Spleen (tissue), 11 donors: Measurements from ENCODE around the gene ACVR1. TPM values are rescaled to one million over a fixed set of nuclear protein-coding genes. Genes with fewer than 3 reads are reported as not detected.
"Not testable (repeated sequence)": the region's sequence is repeated elsewhere in the genome, so short reads cannot be mapped to it uniquely, and the experiment has no call there.

Experiments
- DNase-seq: peaks from one replicate; pipeline ENCODE4 v3.0.0-alpha.2; 2020
- H3K27ac ChIP-seq, 8 donors: fragments of 200-600 bp; sonication (generic) in 7 of 8; 1 replicate in 4 of 8; 2 replicates in 4 of 8; pipeline versions ENCODE4 v1.5.0 to v1.8.0; 2016 to 2021; ENCODE audit warnings: inconsistent platforms in 4 of 8, mild to moderate bottlenecking in 4 of 8, moderate library complexity in 1 of 8
- H3K27me3 ChIP-seq, 7 donors: fragments of 200-600 bp; sonication (generic) in 6 of 7; replicated peaks in 1 of 7; 1 replicate in 4 of 7; 2 replicates in 3 of 7; pipeline versions ENCODE4 v1.5.0 to v1.8.0; 2016 to 2021; ENCODE audit warnings: inconsistent platforms in 3 of 7, mild to moderate bottlenecking in 1 of 7
- H3K36me3 ChIP-seq, 6 donors: fragments of 200-600 bp; sonication (generic) in 5 of 6; 1 replicate in 4 of 6; 2 replicates in 2 of 6; pipeline versions ENCODE4 v1.5.0 to v1.8.0; 2016 to 2021; ENCODE audit warnings: inconsistent platforms in 2 of 6
- H3K4me1 ChIP-seq, 6 donors: fragments of 200-600 bp; sonication (generic) in 5 of 6; 1 replicate in 3 of 6; 2 replicates in 3 of 6; pipeline versions ENCODE4 v1.5.0 to v1.8.0; 2016 to 2021; ENCODE audit warnings: inconsistent platforms in 3 of 6
- H3K4me3 ChIP-seq, 8 donors: fragments of 200-600 bp; sonication (generic) in 7 of 8; 1 replicate in 4 of 8; 2 replicates in 4 of 8; pipeline versions ENCODE4 v1.5.0 to v1.8.0; 2016 to 2021; ENCODE audit warnings: inconsistent platforms in 4 of 8, mild to moderate bottlenecking in 4 of 8, moderate library complexity in 2 of 8
- H3K9me3 ChIP-seq, 8 donors: fragments of 200-600 bp; sonication (generic) in 7 of 8; 1 replicate in 4 of 8; 2 replicates in 4 of 8; pipeline versions ENCODE4 v1.5.0 to v1.8.0; 2016 to 2021; ENCODE audit warnings: inconsistent platforms in 4 of 8
- CTCF ChIP-seq, 11 experiments: fragments of 200-600 bp in 7 of 11; fragments of 450-650 bp in 4 of 11; sonication (generic) in 4 of 11; IDR thresholded peaks in 8 of 11; conservative IDR thresholded peaks in 3 of 11; 1 replicate in 7 of 11; 2 replicates in 4 of 11; pipeline versions ENCODE4 v1.4.0 to v1.8.0; 2016 to 2021; ENCODE audit warnings: antibody characterized with exemption in 11 of 11, inconsistent platforms in 4 of 11, mild to moderate bottlenecking in 1 of 11
- POLR2A ChIP-seq, 3 donors: fragments of 450-650 bp; IDR thresholded peaks; one replicate each; pipeline ENCODE4 v1.5.1; 2017; ENCODE audit warnings: antibody characterized with exemption in 3 of 3, mild to moderate bottlenecking in 1 of 3
- POLR2AphosphoS5 ChIP-seq, 3 donors: sonication (generic); formaldehyde crosslinking; IDR thresholded peaks; one replicate each; pipeline ENCODE4 v1.5.1; 2017; ENCODE audit warnings: antibody characterized with exemption in 3 of 3
- WGBS, 5 donors: extraction: QIAGEN DNeasy Blood & Tissue Kit in 3 of 5; methylation state at CpG; one replicate each; pipeline versions ENCODE4 v1.1.5 to v1.1.7; 2013 to 2018; 5-methylcytosine and 5-hydroxymethylcytosine counted together
- intact Hi-C: fragments of 100-400 bp; cut with DNase I; formaldehyde crosslinking; loops from one replicate; pipeline ENCODE4 v1.15.0; 2023; ENCODE audit warnings: low total_unique reads
- polyA plus RNA-seq, 3 donors: library from polyadenylated mRNA; stranded (reverse); fragments of 200-250 nt; gene quantifications; one replicate each; pipeline ENCODE4 v1.2.1, GENCODE V29; 2013
- total RNA-seq, 7 donors: library from RNA; depleted of rRNA in 3 of 7; stranded (reverse); fragments of >200 nt in 3 of 7; fragmentation: NEBNext Ultra II Directional in 4 of 7; extraction: Animal tissue kit (Norgen Biotek cat#: 25700) in 4 of 7; gene quantifications; one replicate each; pipeline versions ENCODE4 v1.1.0 to v1.2.1, GENCODE V29; 2016 to 2021
- donor health status: healthy with polysubstance abuse.
- donor health status: DM: no; HTN: no; CAD: no; lungs with moderate emphysema.
- donor health status: DM: no; HTN: no; CAD: no.
- donor health status: Bipolar disorder and iron deficiency.
- donor health status: healthy.
- donor health status: DM: no; HTN: no; CAD: no.
- donor health status: DM: yes; HTN: yes; CAD: no.

ACVR1 gene
- total and polyA plus RNA-seq, 10 donors: 2.1 to 23.8 (median 13.6) TPM

- H3K4me3 ChIP-seq: no peak overlapping the region
- no peaks in the 10 kb centered on the region for H3K9me3 ChIP-seq
- no peaks in the 10 kb centered on the region for H3K27me3 ChIP-seq
- H3K36me3 ChIP-seq: no peaks in the 10 kb centered on the region
- intact Hi-C loops: no loop called here
- 87 to 97% (median 94%) methylated on average over 4 of the region's 4 CpGs for WGBS, 5 donors
- DNase-seq: no peak
- TF ChIP-seq POLR2A (IDR thresholded peaks at IDR 0.05): no peak
- no peak for TF ChIP-seq POLR2AphosphoS5 (IDR thresholded peaks at IDR 0.05)
- no peak for TF ChIP-seq CTCF (IDR thresholded peaks at IDR 0.05 in 8 of 11, conservative IDR thresholded peaks at IDR 0.05 in 3 of 11)
- peaks cover 0 to 19% (median 11%) of the 10 kb centered on the region in 6 donors for H3K4me1 ChIP-seq
- H3K27ac ChIP-seq: no peak overlapping the region
Observed at GRCh38 chr2:157893611-157894010, 17.5 kb upstream of the ACVR1 start.

GRCh38 chr2:157891643-157892041, 15.5 kb upstream of the ACVR1 start:
- TF ChIP-seq POLR2A (IDR thresholded peaks at IDR 0.05) (no peak), POLR2AphosphoS5 (IDR thresholded peaks at IDR 0.05) (no peak), CTCF (IDR thresholded peaks at IDR 0.05 in 8 of 11, conservative IDR thresholded peaks at IDR 0.05 in 3 of 11) (no peak)
- H3K4me3 ChIP-seq: no peak overlapping the region
- WGBS, 5 donors: 82 to 100% (median 93%) methylated on average over 1 of the region's 1 CpG
- no peaks in the 10 kb centered on the region for H3K4me1 ChIP-seq
- no peaks in the 10 kb centered on the region for H3K27me3 ChIP-seq
- no peak overlapping the region for H3K27ac ChIP-seq
- no peaks in the 10 kb centered on the region for H3K9me3 ChIP-seq
- intact Hi-C loops: no loop called here
- H3K36me3 ChIP-seq: no peaks in the 10 kb centered on the region
- no peak for DNase-seq

GRCh38 chr2:157890969-157891642, 15.0 kb upstream of the ACVR1 start:
- 78 to 96% (median 89%) methylated on average over 2 of the region's 2 CpGs for WGBS, 5 donors
- Histone ChIP-seq H3K27ac (no peak overlapping the region), H3K9me3 (no peaks in the 10 kb centered on the region), H3K36me3 (no peaks in the 10 kb centered on the region), H3K4me1 (no peaks in the 10 kb centered on the region), H3K27me3 (no peaks in the 10 kb centered on the region), H3K4me3 (no peak overlapping the region)
- intact Hi-C loops: no loop called here
- DNase-seq: no peak
- TF ChIP-seq CTCF (IDR thresholded peaks at IDR 0.05 in 8 of 11, conservative IDR thresholded peaks at IDR 0.05 in 3 of 11): no peak
- no peak for TF ChIP-seq POLR2A (IDR thresholded peaks at IDR 0.05)
- no peak for TF ChIP-seq POLR2AphosphoS5 (IDR thresholded peaks at IDR 0.05)

- Histone ChIP-seq H3K27ac (no peak overlapping the region), H3K27me3 (no peaks in the 10 kb centered on the region), H3K4me1 (no peaks in the 10 kb centered on the region), H3K9me3 (no peaks in the 10 kb centered on the region), H3K36me3 (no peaks in the 10 kb centered on the region), H3K4me3 (no peak overlapping the region)
- intact Hi-C loops: no loop called here
- no peak for DNase-seq
- WGBS, 5 donors: 71 to 87% (median 78%) methylated on average over 3 of the region's 3 CpGs
- no peak for TF ChIP-seq POLR2AphosphoS5 (IDR thresholded peaks at IDR 0.05)
- TF ChIP-seq POLR2A (IDR thresholded peaks at IDR 0.05): no peak
- no peak for TF ChIP-seq CTCF (IDR thresholded peaks at IDR 0.05 in 8 of 11, conservative IDR thresholded peaks at IDR 0.05 in 3 of 11)
Observed at GRCh38 chr2:157887946-157888345, 11.8 kb upstream of the ACVR1 start.

GRCh38 chr2:157884533-157884932, 8.4 kb upstream of the ACVR1 start:
- WGBS, 5 donors: 69 to 78% (median 75%) methylated on average over 5 of the region's 5 CpGs
- intact Hi-C loops, H3K4me3 ChIP-seq, H3K4me1 ChIP-seq, H3K9me3 ChIP-seq, DNase-seq, H3K36me3 ChIP-seq, H3K27me3 ChIP-seq, H3K27ac ChIP-seq: not testable (repeated sequence)
